RWPE2 (cell line): ENCODE results near the gene C20orf144.
A peak's percentile ranks its signal among the peaks of the same experiment; 100 is the strongest.

Source experiments
- ATAC-seq: fragments of 200-7000 bp; cut with Tn5 transposase; 3 replicates; pipeline ENCODE4 v1.9.1; 2021; ENCODE audit warnings: low read depth
- DNase-seq: peaks from one replicate; pipeline ENCODE4 v3.0.0-alpha.2; 2020; ENCODE audit warnings: low spot score
- H3K27ac ChIP-seq: fragments of 450-650 bp; 2 replicates; pipeline ENCODE4 v1.5.1; 2017; ENCODE audit warnings: mild to moderate bottlenecking; ENCODE audit not compliant: poor library complexity, severe bottlenecking
- H3K27me3 ChIP-seq: fragments of 250-450 bp; sonication (Bioruptor Pico); 2 replicates; pipeline ENCODE4 v1.5.1; 2021; ENCODE audit warnings: mild to moderate bottlenecking, moderate library complexity; ENCODE audit not compliant: insufficient read depth, poor library complexity, severe bottlenecking
- H3K36me3 ChIP-seq: fragments of 250-450 bp; sonication (Bioruptor Pico); 2 replicates; pipeline ENCODE4 v1.5.1; 2020; ENCODE audit warnings: low read depth, mild to moderate bottlenecking, moderate library complexity
- H3K4me1 ChIP-seq: fragments of 250-450 bp; sonication (Bioruptor Pico); 2 replicates; pipeline ENCODE4 v1.5.1; 2021; ENCODE audit warnings: mild to moderate bottlenecking, moderate library complexity; ENCODE audit not compliant: insufficient read depth, poor library complexity, severe bottlenecking
- H3K4me3 ChIP-seq: fragments of 250-450 bp; sonication (Bioruptor Pico); 2 replicates; pipeline ENCODE4 v1.5.1; 2021; ENCODE audit warnings: mild to moderate bottlenecking, moderate library complexity; ENCODE audit not compliant: severe bottlenecking
- H3K9me3 ChIP-seq: fragments of 250-450 bp; sonication (Bioruptor Pico); 2 replicates; pipeline ENCODE4 v1.5.1; 2021; ENCODE audit warnings: mild to moderate bottlenecking, moderate library complexity; ENCODE audit not compliant: severe bottlenecking
- TF ChIP-seq, protein P1 (sequence below): fragments of 450-650 bp; IDR thresholded peaks from one replicate; pipeline ENCODE4 v1.5.1; 2017; ENCODE audit warnings: mild to moderate bottlenecking, moderate library complexity; ENCODE audit not compliant: poor library complexity, severe bottlenecking

Gene C20orf144

DNA sequence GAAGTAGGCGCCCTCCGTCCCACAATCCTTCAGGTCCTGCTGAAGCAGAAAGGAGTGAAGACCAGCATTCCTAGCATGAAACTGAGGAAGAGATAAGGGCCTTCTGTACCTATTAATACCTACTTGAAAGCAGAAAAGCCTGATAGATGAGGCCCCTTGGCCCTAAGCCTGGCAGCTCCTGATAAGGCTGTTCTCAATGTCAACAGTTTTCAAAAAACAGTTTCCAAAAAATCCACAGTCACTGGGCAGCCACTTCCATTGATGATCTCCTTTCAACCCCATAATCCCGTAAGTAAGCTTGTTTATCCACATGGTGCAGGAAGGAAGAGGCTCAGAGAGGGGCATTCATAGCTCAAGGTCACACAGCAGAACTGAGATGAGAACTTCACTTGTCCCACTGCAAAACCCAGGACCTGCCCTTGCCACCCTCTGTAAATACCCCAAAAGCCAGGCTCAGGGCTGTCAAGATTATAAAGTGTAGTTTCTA, 26.9 kb downstream of the C20orf144 start:
- H3K27ac ChIP-seq: no peak overlapping the region
- H3K27me3 ChIP-seq: no peaks in the 10 kb centered on the region
- H3K36me3 ChIP-seq: peaks cover 5% of the 10 kb centered on the region
- no peak for ATAC-seq
- H3K4me1 ChIP-seq: peaks cover 12% of the 10 kb centered on the region
- H3K9me3 ChIP-seq: no peaks in the 10 kb centered on the region
- no peak for DNase-seq
- TF ChIP-seq, protein P1, sequence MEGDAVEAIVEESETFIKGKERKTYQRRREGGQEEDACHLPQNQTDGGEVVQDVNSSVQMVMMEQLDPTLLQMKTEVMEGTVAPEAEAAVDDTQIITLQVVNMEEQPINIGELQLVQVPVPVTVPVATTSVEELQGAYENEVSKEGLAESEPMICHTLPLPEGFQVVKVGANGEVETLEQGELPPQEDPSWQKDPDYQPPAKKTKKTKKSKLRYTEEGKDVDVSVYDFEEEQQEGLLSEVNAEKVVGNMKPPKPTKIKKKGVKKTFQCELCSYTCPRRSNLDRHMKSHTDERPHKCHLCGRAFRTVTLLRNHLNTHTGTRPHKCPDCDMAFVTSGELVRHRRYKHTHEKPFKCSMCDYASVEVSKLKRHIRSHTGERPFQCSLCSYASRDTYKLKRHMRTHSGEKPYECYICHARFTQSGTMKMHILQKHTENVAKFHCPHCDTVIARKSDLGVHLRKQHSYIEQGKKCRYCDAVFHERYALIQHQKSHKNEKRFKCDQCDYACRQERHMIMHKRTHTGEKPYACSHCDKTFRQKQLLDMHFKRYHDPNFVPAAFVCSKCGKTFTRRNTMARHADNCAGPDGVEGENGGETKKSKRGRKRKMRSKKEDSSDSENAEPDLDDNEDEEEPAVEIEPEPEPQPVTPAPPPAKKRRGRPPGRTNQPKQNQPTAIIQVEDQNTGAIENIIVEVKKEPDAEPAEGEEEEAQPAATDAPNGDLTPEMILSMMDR: no peak
- H3K4me3 ChIP-seq: no peak overlapping the region

DNA sequence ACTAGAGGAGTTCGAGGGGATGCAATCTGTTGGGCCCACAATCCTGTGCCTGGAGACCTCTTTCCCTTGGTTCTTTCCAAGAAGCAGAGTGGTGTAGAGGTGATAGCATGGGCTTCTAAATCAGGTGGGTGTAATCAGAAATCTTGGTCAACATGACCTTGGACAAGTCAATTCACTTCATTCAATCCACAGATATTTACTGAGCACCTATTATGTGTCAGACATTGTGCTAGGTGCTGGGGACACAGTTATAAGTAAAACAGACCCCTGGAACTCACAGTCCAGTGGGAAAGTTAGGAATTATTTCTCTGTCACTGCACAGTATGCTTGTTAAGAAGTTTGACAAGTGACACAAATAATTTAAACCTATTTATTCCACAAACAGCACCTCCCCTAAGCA, 27.4 kb downstream of the C20orf144 start:
- Histone ChIP-seq H3K27ac (no peak overlapping the region), H3K4me1 (peaks cover 12% of the 10 kb centered on the region), H3K9me3 (no peaks in the 10 kb centered on the region), H3K4me3 (no peak overlapping the region), H3K36me3 (no peaks in the 10 kb centered on the region; the same call in 1 of the 2 replicates), H3K27me3 (no peaks in the 10 kb centered on the region)
- ATAC-seq (no peak), DNase-seq (no peak)
- TF ChIP-seq, protein P1: no peak

DNA sequence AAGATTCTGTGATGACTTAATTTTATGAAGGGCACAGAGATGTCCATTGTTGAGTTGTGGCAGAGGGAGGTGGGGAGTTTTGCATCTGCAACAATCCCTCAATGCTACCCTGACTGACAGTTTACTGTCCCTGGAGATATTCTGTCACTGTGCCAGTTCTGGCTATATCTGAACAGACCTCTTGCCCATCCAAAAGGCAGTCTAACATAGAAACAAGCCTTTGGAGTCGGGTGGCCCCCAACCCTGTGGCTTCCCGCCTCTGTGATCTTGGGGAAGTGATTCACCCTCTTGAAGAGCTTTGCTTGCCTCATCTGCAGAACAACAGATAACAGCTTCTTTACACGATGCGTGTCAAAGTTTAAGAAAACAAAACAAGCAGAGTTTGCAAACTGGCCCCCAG, 27.8 kb downstream of the C20orf144 start:
- no peaks in the 10 kb centered on the region for H3K27me3 ChIP-seq
- H3K4me1 ChIP-seq: peaks cover 7% of the 10 kb centered on the region
- ATAC-seq: no peak
- H3K27ac ChIP-seq: no peak overlapping the region
- no peaks in the 10 kb centered on the region for H3K36me3 ChIP-seq
- TF ChIP-seq, protein P1: no peak
- no peak overlapping the region for H3K4me3 ChIP-seq
- no peaks in the 10 kb centered on the region for H3K9me3 ChIP-seq
- no peak for DNase-seq

DNA sequence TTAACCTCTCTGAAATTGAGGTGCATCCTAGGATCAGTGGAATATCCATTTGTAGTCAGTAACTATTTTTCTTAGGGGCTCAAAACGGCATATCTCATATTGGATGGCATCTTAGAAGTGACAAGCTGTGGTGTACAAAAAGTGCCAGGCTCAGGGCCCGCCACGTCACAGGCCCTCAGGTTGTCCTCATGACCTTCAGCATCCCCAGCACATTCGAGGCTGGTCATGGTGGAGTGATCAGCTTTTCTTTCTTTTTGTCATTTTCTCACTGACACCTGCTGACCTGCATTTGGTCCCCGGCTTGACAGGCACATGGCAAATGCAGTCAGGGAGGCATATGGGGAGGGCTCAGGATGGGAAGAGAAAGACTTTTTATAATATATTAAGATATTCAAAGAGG, 31.2 kb downstream of the C20orf144 start:
- H3K4me3 ChIP-seq: no peak overlapping the region
- H3K27me3 ChIP-seq: no peaks in the 10 kb centered on the region
- TF ChIP-seq, protein P1: no peak
- peaks cover 3% of the 10 kb centered on the region for H3K9me3 ChIP-seq
- H3K27ac ChIP-seq: no peak overlapping the region
- H3K4me1 ChIP-seq: no peaks in the 10 kb centered on the region
- no peaks in the 10 kb centered on the region for H3K36me3 ChIP-seq
- no peak for DNase-seq
- ATAC-seq: no peak

DNA sequence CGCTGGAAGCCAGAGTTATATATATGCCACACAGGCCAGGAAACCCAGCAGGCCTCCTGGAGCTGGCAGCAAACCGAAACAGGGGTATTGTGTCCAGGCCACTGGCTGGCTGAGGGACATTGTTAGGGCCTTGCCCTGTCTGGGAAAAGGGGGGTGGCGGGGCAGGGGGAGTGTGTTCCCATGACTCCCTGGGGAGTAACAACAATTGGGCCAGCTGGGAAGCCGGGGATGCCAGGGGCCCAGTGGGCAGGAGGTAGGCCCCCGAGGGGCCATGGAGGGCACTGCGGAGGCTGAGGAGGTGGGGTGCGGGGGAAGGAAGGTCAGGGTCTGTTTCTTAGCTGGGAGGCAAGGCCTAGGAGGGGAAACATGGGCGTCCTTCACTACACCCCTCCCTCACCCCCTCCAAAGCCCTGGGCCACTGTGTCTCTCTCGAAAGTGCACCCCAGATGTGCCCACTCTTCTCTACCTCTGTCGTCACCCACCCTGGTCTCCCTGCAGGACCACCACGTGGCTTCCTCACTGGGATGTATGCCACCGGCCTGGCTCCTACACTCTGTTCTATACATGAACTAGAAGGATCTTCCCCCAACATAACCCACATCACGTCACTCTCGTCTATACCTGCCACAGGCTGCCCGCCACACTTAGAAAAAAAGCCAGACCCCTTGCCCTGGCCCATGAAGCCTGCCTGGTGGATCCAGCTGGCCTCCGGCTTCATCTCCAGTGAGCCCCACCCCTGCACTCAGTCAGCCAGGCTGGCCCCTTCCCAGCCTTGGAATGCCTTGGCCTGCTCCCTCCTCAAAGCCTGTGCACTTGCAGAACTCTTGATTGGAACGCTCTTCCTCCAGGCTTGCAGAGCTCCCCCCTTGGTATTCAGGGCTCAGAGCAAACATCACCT, 31.9 kb downstream of the C20orf144 start:
- H3K27me3 ChIP-seq: no peaks in the 10 kb centered on the region
- DNase-seq: no peak
- H3K27ac ChIP-seq: no peak overlapping the region
- TF ChIP-seq, protein P1: no peak
- no peak overlapping the region for H3K4me3 ChIP-seq
- 0 out of 3 replicates have a peak, but pooled peaks have one; percentile 17 for ATAC-seq
- H3K36me3 ChIP-seq: no peaks in the 10 kb centered on the region
- H3K4me1 ChIP-seq: no peaks in the 10 kb centered on the region
- peaks cover 6% of the 10 kb centered on the region for H3K9me3 ChIP-seq
